ENCODE data around the gene ZCCHC14.

DNA sequence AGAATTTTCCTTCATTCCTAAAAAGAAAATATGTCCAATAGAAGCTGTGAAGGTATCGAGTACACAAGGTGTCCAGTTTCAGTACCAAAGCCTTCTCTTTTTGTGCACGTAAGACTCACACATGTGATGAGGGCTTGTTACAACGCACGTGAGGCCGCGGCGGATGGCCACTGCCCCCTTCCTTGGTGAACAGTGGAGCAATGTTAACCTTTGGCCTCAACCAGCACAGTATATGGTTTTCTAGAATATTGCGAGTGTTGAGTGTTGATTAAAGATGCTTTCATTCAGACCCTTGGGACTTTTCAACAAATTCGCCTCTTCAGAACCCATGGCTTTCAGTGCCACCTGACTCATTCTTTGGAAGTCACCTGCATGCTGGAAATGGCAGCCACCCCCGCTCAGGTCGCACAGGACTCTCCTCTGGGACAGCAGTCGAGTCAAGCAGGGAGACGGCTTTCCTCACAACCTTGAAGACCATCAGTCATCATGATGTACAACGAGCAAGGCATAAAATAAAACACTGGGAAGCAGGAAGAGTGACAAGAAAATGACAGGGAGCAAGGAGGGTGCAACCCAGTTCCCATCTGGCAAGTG is 86.2 kb downstream of the ZCCHC14 start:
- TF ChIP-seq POLR2AphosphoS5 (IDR thresholded peaks at IDR 0.05; ENCODE audit: low read depth, low read length) (no peak), POLR2A (IDR thresholded peaks at IDR 0.05; ENCODE audit: low read depth, low read length) (no peak), TAF1 (IDR thresholded peaks at IDR 0.05; ENCODE audit: low read depth, low read length) (no peak)
